CD4-positive, alpha-beta T cell treated with Interferon gamma for 1 hour (primary cell): ENCODE data around the gene ANTXR1.

Experiments used
- DNase-seq: peaks from one replicate; pipeline ENCODE4 v3.0.0-alpha.2; 2020

Gene ANTXR1

GRCh38 chr2:69291721-69292120, 278.7 kb downstream of the ANTXR1 start:
- no peak for DNase-seq

- no peak for DNase-seq
These were observed 279.3 kb downstream of the ANTXR1 start for GRCh38 chr2:69292256-69292655.

GRCh38 chr2:69296421-69296820, 283.4 kb downstream of the ANTXR1 start:
- DNase-seq, result no peak

- DNase-seq, result no peak
These were observed 284.2 kb downstream of the ANTXR1 start for GRCh38 chr2:69297216-69297615.

- DNase-seq, result no peak
These were observed 285.3 kb downstream of the ANTXR1 start for GRCh38 chr2:69298261-69298660.

GRCh38 chr2:69298862-69299261, 285.9 kb downstream of the ANTXR1 start:
- DNase-seq, result no peak
